Progenitor cell of endocrine pancreas (in vitro differentiated cells): Measurements from ENCODE around the gene C14orf119. TPM values are rescaled to one million over a fixed set of nuclear protein-coding genes. Genes with fewer than 3 reads are reported as not detected.

Experiments used
- DNase-seq: peaks from one replicate; pipeline ENCODE4 v3.0.0; 2021; ENCODE audit warnings: low spot score; ENCODE audit not compliant: unreplicated experiment
- H3K27ac Mint-ChIP-seq: 2 replicates; pipeline ENCODE4 v1.8.0; 2021; ENCODE audit warnings: mild to moderate bottlenecking, moderate library complexity, mixed read lengths
- H3K27me3 Mint-ChIP-seq: 2 replicates; pipeline ENCODE4 v1.8.0; 2021; ENCODE audit warnings: mixed read lengths
- H3K36me3 Mint-ChIP-seq: 2 replicates; pipeline ENCODE4 v1.8.0; 2022; ENCODE audit warnings: mixed read lengths; ENCODE audit not compliant: insufficient read depth
- H3K4me1 Mint-ChIP-seq: 2 replicates; pipeline ENCODE4 v1.8.0; 2021; ENCODE audit warnings: low read depth, mixed read lengths
- H3K4me3 Mint-ChIP-seq: 2 replicates; pipeline ENCODE4 v1.8.0; 2021; ENCODE audit warnings: low read depth, mild to moderate bottlenecking, moderate library complexity, mixed read lengths
- H3K9me3 Mint-ChIP-seq: 2 replicates; pipeline ENCODE4 v1.8.0; 2021; ENCODE audit warnings: low read depth, mixed read lengths
- total RNA-seq: library from RNA; stranded (reverse); gene quantifications from 2 replicates; pipeline ENCODE4 v1.2.1, GENCODE V29; 2021
- TF ChIP-seq, protein P1 (sequence below): fragments of 200-600 bp; sonication (generic); IDR thresholded peaks from one replicate; pipeline ENCODE4 v1.5.0; 2021; ENCODE audit warnings: antibody characterized with exemption, mild to moderate bottlenecking; ENCODE audit not compliant: unreplicated experiment

Gene C14orf119
- total RNA-seq, 1 donor from 2014 or later: 45.8 TPM

DNA sequence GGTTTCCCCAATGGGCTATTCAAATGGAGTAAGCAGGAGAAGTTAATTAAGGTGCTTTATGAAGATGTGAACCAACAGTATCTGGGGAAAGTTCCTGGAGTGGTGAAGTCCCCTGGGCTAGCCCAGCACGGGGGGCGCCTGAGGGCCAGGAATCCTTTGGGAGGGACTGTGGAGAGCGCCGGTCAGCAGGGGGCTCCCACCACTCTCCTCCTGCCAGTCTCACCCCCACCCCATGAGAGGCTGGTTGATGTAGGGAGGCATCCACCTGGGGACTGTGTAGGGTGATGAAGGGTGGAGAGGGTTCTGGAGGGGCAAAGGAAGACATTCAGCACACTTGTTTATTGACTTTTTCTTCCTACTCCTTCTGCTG lies 19.3 kb downstream of the C14orf119 start:
- H3K27ac Mint-ChIP-seq: no peak overlapping the region
- no peaks in the 10 kb centered on the region for H3K36me3 Mint-ChIP-seq
- no peaks in the 10 kb centered on the region for H3K9me3 Mint-ChIP-seq
- peaks cover 19% of the 10 kb centered on the region for H3K27me3 Mint-ChIP-seq
- no peak for DNase-seq
- H3K4me3 Mint-ChIP-seq: no peak overlapping the region
- H3K4me1 Mint-ChIP-seq: peaks cover 1% of the 10 kb centered on the region
- TF ChIP-seq, protein P1, sequence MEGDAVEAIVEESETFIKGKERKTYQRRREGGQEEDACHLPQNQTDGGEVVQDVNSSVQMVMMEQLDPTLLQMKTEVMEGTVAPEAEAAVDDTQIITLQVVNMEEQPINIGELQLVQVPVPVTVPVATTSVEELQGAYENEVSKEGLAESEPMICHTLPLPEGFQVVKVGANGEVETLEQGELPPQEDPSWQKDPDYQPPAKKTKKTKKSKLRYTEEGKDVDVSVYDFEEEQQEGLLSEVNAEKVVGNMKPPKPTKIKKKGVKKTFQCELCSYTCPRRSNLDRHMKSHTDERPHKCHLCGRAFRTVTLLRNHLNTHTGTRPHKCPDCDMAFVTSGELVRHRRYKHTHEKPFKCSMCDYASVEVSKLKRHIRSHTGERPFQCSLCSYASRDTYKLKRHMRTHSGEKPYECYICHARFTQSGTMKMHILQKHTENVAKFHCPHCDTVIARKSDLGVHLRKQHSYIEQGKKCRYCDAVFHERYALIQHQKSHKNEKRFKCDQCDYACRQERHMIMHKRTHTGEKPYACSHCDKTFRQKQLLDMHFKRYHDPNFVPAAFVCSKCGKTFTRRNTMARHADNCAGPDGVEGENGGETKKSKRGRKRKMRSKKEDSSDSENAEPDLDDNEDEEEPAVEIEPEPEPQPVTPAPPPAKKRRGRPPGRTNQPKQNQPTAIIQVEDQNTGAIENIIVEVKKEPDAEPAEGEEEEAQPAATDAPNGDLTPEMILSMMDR: no peak

DNA sequence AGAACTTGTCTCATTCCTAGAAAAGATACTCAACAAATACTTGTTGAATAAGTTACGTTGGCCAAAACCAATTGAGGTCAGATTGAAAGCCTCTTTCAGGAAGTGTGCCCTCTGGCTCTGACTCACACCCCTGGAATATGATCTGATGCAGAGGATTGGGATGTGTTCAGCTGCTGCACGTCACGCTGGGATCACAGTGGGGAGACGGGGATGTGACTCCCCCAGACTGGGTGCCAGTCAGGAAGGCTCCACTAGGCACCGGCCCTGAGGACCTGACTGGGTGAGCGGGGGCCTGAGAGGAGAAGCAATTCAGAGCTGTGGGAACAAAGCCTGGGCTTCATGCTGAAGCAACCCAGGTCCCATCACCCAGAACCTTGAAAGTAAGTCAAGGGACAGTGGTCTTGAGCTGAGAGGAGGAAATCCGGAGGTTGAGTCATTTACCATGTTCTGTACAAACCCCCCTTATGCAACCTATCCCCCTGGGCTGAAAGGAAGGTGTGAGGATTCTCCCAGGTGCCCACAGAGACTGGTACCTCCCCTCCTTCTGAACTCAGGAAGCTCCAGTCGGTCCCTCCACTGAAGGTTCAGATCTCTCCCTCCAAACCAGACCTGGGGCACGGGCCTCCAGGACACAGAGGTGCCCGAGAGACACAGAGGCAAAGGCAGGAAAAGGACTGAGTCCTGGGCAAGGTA lies 19.9 kb downstream of the C14orf119 start:
- no peaks in the 10 kb centered on the region for H3K36me3 Mint-ChIP-seq
- DNase-seq: no peak
- H3K9me3 Mint-ChIP-seq: no peaks in the 10 kb centered on the region
- no peak overlapping the region for H3K27ac Mint-ChIP-seq
- peaks cover 19% of the 10 kb centered on the region for H3K27me3 Mint-ChIP-seq
- peaks cover 1% of the 10 kb centered on the region for H3K4me1 Mint-ChIP-seq
- TF ChIP-seq, protein P1: no peak
- no peak overlapping the region for H3K4me3 Mint-ChIP-seq

DNA sequence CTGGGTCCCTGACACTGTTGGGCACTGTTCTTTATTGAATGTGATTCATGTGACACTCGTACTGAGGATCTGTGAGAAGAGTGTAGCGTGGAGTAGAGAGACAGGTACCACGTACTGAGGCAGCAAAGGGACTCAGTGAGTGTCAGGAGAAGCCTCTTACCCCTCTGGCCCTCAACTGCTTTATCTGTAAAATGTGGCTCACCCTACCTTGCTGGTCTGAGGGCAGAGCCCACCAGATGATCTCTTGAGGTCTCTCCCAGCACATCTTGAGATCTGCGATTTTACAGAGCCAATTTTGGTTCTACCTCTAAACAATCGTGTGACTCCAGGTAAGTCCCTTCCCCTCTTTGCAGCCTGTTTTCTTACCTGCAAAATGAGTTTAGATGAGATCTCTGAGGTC lies 20.6 kb downstream of the C14orf119 start:
- TF ChIP-seq, protein P1: no peak
- H3K9me3 Mint-ChIP-seq: no peaks in the 10 kb centered on the region
- no peak overlapping the region for H3K27ac Mint-ChIP-seq
- peaks cover 19% of the 10 kb centered on the region for H3K27me3 Mint-ChIP-seq
- no peaks in the 10 kb centered on the region for H3K36me3 Mint-ChIP-seq
- no peak overlapping the region for H3K4me3 Mint-ChIP-seq
- H3K4me1 Mint-ChIP-seq: peaks cover 3% of the 10 kb centered on the region
- no peak for DNase-seq

DNA sequence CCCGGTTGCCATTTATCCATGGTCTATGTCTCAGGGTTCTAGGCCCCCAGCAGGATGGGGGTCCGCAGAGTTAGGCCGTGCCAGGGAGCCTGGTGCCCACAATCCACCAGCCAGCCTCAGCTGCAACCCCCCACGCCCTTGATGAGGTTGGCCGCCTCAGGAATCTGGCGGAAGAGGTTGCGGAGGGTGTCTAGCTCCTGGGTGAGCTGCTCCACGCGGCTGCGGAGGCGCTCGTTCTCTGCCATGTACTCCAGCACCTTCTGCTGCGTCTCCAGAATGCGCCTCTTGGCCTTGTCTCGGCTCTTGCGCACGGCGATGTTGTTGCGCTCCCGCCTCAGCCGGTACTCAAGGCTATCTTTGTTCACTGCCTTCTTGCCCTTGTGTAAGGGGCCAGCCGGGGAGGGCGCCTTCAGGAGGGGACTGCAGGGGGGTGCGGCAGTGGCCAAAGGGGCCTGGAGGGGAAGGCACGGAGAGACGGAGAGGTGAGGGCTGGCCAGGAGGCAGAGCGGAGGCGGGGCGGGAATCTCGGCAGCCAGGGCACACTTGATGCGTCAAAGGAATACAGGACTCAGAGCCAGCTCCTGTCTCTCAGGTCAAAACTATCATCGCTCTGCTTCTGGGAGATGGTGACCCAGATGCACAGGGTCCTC lies 22.2 kb downstream of the C14orf119 start:
- H3K4me1 Mint-ChIP-seq: peaks cover 9% of the 10 kb centered on the region
- H3K27ac Mint-ChIP-seq: no peak overlapping the region
- TF ChIP-seq, protein P1: no peak
- peaks cover 19% of the 10 kb centered on the region for H3K27me3 Mint-ChIP-seq
- H3K4me3 Mint-ChIP-seq: no peak overlapping the region
- no peak for DNase-seq
- H3K36me3 Mint-ChIP-seq: no peaks in the 10 kb centered on the region
- H3K9me3 Mint-ChIP-seq: no peaks in the 10 kb centered on the region

DNA sequence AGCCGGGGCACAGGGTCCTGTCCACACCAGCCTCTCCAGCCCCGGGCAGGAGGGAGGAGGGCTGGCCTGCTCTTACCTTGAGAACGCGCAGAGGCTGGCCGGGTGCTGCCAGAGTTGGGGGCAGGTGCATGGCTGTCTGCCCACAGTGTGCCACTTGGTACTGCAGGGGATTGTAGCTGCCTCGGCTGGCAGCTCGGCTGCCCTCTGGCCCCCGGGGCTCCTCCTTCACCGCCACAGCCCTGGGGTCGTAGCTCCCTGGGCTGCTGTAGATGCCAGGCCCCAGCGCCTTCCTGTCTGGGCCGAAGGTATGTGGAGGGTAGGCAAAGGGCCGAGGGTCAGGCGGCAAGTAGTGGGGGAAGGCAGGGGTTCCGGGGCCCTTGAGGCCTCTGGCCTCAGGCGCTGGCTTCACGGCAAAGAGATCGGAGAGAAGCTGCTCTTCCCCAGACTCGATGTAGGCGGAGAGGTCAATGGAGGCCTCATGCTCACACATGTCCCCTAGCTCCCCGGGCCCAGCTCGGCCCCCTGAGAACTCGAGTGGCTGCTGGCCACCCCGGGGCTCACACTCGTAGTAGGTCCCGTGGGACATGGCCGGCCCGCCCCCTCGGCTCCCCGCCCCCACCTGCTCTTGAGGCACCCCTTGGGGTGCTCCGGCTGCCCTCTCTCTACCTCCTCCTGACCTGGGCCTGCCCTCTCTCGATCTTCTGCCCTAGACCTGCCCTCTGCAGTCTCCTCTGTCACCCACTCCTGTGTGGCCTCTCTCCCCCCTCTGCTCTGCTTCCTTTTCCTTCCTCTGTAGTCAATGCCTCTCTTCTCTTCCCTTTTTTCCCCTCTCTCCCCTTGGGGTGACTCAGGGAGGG lies 23.4 kb downstream of the C14orf119 start, which contains the start of gene CEBPE:
TSS of gene CEBPE (minus strand) at position 750 of the 857 bp plus-strand sequence. CDS start at position 586, 164 bp downstream.
- TF ChIP-seq, protein P1: no peak
- no peak within 1 kb of the TSS for H3K4me3 Mint-ChIP-seq
- peaks cover 23% of the 10 kb centered on the region for H3K27me3 Mint-ChIP-seq
- no peaks in the 10 kb centered on the region for H3K9me3 Mint-ChIP-seq
- H3K27ac Mint-ChIP-seq: no peak within 1 kb of the TSS
- DNase-seq: no peak
- H3K4me1 Mint-ChIP-seq: peaks cover 8% of the 10 kb centered on the region
- H3K36me3 Mint-ChIP-seq: no peaks in the 10 kb centered on the region
